GM10248 (cell line): ENCODE results near the gene NKD1.
A peak's percentile ranks its signal among the peaks of the same experiment; 100 is the strongest.

Experiments used
- CTCF ChIA-PET: fragments of 300-600 bp; sonication (Branson Sonifier 250); formaldehyde crosslinking; extraction: SDS; loops from one replicate; lab custom pipeline; 2021; ENCODE audit warnings: antibody characterized with exemption; lab: Yijun Ruan, JAX
- POLR2A ChIA-PET: fragments of 350-650 bp; sonication (Branson Sonifier 250); formaldehyde crosslinking; extraction: SDS; loops from one replicate; lab custom pipeline; 2020; ENCODE audit warnings: antibody characterized with exemption; lab: Yijun Ruan, JAX
- DNase-seq: peaks from one replicate; pipeline ENCODE4 v3.0.0; 2012; ENCODE audit errors: extremely low spot score
- CTCF ChIP-seq: IDR thresholded peaks from 2 replicates; pipeline ENCODE4 v1.5.1; 2012; ENCODE audit warnings: mild to moderate bottlenecking, low read depth; ENCODE audit errors: extremely low read depth, missing control alignments, control extremely low read depth

NKD1 gene

DNA sequence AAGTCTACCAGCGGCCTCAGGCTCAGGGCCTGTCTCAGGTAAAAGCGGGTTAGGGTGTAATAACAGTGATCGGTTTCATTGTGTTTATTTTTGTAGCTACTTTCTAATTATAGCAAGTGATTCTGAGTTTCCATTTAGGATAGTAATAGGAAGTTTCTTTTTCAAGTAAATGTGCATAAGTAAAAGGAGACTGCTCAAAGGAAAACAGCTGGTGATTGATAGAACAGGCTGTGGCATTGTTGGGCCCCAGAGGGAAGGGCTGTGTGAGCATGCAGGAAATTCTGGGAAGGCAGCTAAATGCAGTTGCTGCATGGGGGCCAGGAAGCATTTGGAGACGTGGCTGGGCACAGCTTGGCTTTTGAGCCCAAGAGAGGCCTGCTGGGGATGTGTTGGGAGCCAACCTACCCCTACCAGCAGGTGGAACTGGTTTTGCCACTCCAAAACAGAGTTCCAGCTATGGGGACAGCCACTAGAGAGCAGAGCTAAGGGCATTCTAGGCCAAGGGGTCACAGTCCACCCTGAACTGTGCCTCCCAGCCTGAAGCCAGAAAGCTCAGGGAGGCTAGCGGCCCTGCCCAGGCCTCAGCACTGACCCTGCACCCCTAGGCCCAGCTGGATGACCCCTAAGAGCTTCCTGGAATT, 120.3 kb downstream of the NKD1 start:
- ChIA-PET POLR2A (interaction anchor here (1.0 kb wide), 1 partner anchor 87 kb away, joined by 3 read pairs; no protein-coding TSS in a partner anchor), CTCF (interaction anchor here (0.8 to 11.6 kb wide), 15 partner anchors 11 to 644 kb away, joined by 3 to 289 read pairs (median 4); partner anchors contain the start of genes CNEP1R1 and SNX20)
- TF ChIP-seq CTCF = no peak
- DNase-seq = no peak

- TF ChIP-seq CTCF = no peak
- POLR2A ChIA-PET = no interaction called here
- no peak for DNase-seq
- CTCF ChIA-PET = interaction anchor here (0.8 to 11.6 kb wide), 8 partner anchors 9 to 157 kb away, joined by 3 to 289 read pairs (median 43); partner anchors contain the start of gene SNX20
Measured at GRCh38 chr16:50669741-50670140, 121.5 kb downstream of the NKD1 start.

DNA sequence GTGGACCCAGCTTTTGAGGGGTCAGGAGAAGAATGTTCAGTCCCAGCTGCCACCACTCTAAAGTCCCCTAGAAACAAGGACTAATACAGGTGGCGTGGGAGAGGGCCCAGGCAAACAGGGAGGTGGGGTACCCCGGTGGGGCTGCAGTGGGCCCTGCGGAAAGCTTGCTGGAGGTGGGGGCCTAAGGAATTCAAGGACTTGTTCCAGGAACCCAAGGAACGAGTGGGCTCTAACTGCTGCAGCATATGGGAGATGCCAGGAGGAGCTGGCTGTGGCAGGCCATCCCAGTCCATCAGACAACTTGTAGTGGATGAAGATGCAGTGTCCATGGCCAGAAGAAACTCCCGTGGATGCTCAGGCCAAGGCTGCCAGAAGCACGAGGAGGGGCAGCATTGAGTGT, 122.3 kb downstream of the NKD1 start:
- CTCF ChIA-PET = interaction anchor here (1.1 to 11.6 kb wide), 6 partner anchors 9 to 138 kb away, joined by 3 to 289 read pairs (median 62); partner anchors contain the start of gene SNX20
- POLR2A ChIA-PET = no interaction called here
- no peak for TF ChIP-seq CTCF
- no peak for DNase-seq

- TF ChIP-seq CTCF = peak; percentile 44
- DNase-seq = no peak
- ChIA-PET CTCF (interaction anchor here (1.0 to 16.8 kb wide), 14 partner anchors 5 to 462 kb away, joined by 3 to 289 read pairs (median 4); partner anchors contain the start of genes CYLD and SNX20), POLR2A (no interaction called here)
Measured at GRCh38 chr16:50671644-50672260, 123.6 kb downstream of the NKD1 start.

DNA sequence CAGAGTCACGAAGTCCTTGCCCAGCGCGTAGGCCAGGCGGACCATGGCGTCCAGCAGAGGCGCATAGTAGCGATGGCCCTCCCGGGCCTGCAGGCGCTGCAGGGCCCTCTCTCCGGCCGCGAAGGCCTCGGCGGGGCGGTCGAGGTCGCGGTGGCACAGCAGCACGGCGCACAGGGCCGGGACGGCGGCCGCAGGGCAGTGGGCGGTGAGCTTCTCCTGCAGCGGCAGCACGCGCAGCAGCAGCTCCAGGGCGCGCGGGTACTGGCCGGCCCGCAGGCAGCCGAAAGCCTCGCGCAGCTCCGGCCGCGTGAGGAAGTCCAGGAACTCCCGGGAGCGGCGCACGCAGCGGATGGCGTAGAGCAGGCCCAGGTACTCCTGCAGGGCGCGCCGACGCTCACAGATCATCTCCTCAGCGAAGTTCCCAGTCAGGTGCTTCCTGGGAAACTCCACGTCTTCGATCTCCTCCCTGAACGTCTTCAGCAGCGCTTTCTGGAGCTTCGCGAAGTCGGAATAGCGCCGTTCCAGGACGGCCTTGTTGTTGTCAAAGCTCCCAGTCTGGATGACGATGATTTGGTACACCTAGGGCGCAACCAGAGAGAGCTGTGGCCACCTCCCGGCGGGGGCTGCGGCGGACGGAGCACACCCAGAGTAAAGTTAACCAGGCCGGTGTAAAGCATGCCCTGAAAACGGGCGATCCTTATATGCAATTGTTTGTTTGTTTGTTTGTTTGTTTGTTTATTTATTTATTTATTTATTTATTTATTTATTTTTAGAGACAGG, 125.5 kb downstream of the NKD1 start:
- ChIA-PET CTCF (interaction anchor here (1.2 to 16.8 kb wide), 4 partner anchors 7 to 649 kb away, joined by 3 to 289 read pairs (median 120); partner anchors contain the start of gene CNEP1R1), POLR2A (no interaction called here)
- no peak for DNase-seq
- TF ChIP-seq CTCF = no peak

GRCh38 chr16:50674831-50675230, 126.6 kb downstream of the NKD1 start:
- no peak for TF ChIP-seq CTCF
- CTCF ChIA-PET = interaction anchor here (1.5 to 16.8 kb wide), 4 partner anchors 8 to 650 kb away, joined by 4 to 289 read pairs (median 120); partner anchors contain the start of gene CNEP1R1
- POLR2A ChIA-PET = no interaction called here
- no peak for DNase-seq
